GM19467 (cell line): ENCODE measurements around the gene MAP4K3.
"Not testable (repeated sequence)": the region's sequence is repeated elsewhere in the genome, so short reads cannot be mapped to it uniquely, and the experiment has no call there.

Source experiments
- ATAC-seq: cut with Tn5 transposase; IDR thresholded peaks from one replicate; pipeline ENCODE4 v1.9.1; 2021; ENCODE audit warnings: mild to moderate bottlenecking, moderate library complexity; ENCODE audit not compliant: unreplicated experiment

Gene MAP4K3

GRCh38 chr2:39252888-39253518 lies 184.1 kb downstream of the MAP4K3 start:
- no peak for ATAC-seq

- no peak for ATAC-seq
These were observed 189.5 kb downstream of the MAP4K3 start for GRCh38 chr2:39247512-39248043.

GRCh38 chr2:39246382-39246980 lies 190.6 kb downstream of the MAP4K3 start:
- no peak for ATAC-seq

GRCh38 chr2:39244963-39245625 lies 192.0 kb downstream of the MAP4K3 start:
- ATAC-seq: not testable (repeated sequence)

- ATAC-seq: not testable (repeated sequence)
These were observed 192.7 kb downstream of the MAP4K3 start for GRCh38 chr2:39244241-39244862.

DNA sequence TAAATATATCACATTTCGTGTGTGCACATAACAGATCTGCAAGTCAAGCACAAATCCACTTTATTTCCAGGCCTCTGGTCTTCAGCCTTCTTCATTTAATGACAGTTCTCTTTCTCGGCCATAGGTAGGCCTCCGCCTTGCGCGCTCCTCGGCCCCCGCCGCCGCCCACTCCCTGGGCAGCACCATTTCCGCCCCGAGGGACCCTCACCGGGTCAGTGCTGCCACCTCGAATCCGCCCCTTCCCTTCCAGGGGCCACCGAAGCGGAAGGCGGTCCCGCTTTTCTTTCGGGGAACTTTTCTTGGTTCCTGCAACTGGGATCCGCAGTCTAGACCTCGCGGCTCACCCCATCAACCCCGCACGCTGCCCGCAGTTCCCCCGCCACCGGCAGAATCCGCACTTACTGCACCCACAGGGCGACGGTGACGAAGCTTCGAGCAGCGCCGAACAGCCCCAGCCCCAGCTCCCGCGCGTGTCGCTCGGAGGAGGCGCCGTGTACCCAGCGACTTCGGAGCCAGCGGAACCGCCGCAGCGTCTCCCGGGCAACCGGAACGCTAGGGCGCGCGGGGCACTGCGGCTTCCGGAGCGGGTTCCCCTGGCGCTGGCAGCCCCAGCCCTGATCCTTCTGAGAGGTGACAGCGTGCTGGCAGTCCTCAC lies 193.5 kb downstream of the MAP4K3 start, which contains the start of gene CDKL4:
TSS of gene CDKL4 (minus strand) at position 502 of the 655 bp plus-strand sequence.
- no peak for ATAC-seq

GRCh38 chr2:39241588-39241987 lies 195.5 kb downstream of the MAP4K3 start:
- no peak for ATAC-seq

DNA sequence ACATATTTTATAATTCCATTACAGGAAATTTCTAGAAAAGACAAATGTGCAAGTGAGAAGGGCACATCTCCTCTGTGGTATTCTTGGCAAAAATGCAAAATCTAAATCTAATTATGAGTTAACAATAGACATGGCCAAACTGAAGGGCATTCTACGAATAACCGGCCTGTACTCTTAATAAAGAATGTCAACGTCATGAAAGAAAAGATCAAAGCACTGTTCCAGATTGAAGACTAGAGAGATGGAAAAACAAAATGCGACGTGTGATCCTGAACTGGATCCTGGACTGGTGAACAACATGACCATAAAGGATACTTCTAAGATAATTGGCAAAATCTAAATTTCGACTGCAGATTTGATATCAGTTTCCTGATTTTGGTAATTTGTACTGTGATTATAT lies 196.3 kb downstream of the MAP4K3 start:
- no peak for ATAC-seq

DNA sequence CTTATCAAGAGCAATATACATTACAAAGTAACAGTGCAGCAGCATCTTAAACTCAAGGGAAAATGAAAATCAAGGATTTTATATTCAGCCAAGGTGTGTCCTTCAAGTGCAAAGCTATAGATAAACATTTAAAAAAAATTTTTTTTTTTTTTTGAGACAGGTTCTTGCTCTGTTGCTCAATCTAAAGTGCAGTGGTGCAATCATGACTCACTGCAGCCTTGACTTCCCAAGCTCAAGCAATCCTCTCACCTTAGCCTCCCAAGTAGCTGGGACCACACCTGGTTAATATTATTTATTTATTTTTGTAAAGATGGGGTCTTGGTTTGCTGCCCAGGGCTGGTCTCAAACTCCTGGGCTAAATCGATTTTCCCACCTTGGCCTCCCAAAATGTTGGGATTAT lies 202.3 kb downstream of the MAP4K3 start:
- ATAC-seq: no peak

GRCh38 chr2:39232141-39232540 lies 204.9 kb downstream of the MAP4K3 start:
- no peak for ATAC-seq

DNA sequence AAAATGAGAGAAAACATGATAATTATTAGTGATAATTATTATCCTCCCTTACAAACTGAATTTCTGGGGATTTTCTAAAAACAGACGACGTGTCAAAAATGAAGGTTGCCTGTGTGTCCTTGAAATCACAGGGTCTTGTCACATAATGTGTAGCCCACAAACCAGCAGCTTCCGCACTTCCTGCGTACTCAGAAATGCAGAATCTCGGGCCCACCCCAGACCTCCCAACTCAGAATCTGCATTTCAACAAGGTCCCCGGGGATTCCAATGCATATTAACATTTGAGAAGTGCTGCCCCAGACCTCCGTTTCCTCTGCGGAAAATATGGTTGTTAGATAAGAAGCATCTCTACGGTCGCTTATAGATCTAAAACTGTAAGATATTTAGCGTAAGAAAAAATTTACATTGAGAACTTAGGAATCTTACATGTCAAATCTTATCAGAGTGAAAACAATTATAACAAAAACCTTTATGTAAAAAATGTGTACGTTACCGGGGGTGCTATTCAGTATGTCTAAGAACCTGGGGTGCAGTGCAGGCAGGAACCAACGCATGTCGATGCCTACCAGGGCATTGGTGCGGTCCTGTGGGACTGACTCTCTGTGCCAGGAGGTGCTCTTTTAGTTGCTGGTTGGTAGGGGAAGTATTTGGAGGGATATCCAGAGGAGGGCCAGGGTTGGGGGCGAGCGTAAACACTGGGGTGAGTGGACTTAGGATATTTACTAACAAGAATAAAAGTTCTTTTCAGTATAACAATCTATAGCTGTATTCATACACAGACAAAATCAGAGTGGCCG lies 208.5 kb downstream of the MAP4K3 start:
- ATAC-seq: no peak

DNA sequence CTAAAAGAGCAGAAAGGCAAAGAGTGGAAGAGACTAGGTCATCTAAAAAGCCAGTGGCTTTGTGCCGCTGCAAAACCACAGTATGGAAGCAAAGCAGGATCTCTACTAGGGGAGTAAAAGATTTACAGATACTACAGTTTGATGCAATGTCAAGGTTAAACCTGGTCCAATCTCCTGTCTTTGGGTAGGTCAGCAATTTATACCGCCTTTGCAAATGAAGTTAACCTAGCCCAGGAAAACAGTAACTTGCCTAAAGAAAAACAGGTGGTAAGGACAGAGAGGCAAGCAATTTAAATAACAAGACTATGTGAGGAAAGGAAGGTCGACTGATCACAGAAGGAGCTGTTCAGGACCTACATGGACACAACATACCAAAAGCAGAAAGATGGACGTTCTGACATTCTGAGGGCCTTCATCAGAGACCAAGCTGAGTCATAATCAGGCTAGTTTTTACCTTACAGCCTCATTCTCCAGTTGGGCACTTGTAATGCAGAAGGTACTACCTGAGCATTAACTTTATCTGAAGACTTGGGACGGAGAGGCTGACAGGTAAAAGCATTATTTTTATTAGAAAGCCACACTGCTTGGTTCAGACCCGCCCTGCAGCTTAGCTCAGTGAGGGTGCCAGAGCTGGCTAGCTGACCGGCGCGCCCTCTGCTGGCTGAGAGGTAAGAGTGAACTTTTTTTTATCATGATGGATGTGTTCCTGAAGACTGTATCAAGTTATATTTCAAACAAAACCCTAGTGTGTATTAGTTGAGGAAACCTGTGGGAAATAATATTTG lies 209.3 kb downstream of the MAP4K3 start:
- ATAC-seq: no peak

- no peak for ATAC-seq
These were observed 211.5 kb downstream of the MAP4K3 start for GRCh38 chr2:39225567-39225966.

DNA sequence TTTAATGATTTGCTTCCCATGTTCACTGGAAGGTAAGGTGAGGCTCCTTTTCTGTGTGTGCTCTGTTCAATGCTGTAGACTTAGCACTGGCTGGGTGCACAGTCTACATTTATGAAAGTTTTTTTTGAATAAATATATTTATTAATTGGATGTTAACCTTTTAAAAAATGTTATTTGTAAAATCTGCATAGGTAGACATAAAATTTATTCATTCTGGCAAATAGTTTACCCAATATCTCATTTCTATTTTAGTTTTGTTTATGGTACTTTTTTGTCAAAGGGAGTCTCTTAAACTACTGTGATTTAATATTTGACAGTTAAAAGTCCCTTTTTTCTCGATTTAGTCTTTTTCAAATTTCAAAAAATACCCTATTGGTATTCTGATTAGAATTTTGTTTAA lies 213.2 kb downstream of the MAP4K3 start:
- ATAC-seq: no peak

DNA sequence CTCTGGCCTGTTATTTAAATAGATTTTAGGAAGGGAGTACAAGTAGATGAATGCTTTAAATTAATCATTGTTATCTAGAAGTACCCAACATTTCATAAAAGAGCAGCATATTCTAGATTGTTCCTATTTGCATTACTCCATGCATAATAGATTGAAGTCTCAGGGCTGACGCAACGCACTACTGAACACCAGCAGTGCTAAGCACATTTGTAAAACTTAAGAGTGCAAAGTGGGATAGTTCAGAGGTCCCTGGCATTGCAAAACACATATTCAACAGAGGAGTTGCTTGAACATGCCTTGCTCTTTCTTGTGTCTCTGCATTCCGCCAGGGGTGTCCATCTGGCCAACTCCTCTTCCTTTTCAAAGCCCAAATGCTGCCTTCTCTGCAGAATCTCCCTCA lies 215.6 kb downstream of the MAP4K3 start:
- ATAC-seq: no peak

- ATAC-seq: no peak
These were observed 216.9 kb downstream of the MAP4K3 start for GRCh38 chr2:39220136-39220535.

- no peak for ATAC-seq
These were observed 218.7 kb downstream of the MAP4K3 start for GRCh38 chr2:39218391-39218790.

DNA sequence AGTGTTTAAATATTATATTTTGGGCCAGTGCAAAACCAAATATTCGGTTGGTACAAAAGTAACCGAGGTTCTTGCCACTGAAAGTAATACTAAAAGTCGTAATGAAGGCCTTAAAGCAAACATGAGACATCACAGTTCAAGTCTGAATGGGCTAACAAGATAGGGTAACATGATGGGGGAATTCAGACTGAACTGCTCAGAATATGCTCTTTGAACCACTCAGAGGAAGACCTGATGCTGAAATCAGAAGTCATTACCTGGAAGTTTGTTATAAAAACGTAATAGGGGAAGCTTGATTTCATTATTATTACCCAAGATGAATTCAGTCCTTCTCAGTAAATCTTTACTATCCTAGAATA lies 219.9 kb downstream of the MAP4K3 start:
- ATAC-seq: no peak

- ATAC-seq: no peak
These were observed 220.5 kb downstream of the MAP4K3 start for GRCh38 chr2:39216346-39217191.
